SK-N-MC (cell line): Measurements from ENCODE around the gene LYPD6.

Experiments
- EZH2 ChIP-seq: fragments of 200-600 bp; sonication (generic); IDR thresholded peaks from one replicate; pipeline ENCODE4 v1.6.1; 2017; ENCODE audit warnings: antibody characterized with exemption
- FOXP2 ChIP-seq: optimal IDR thresholded peaks from 2 replicates; pipeline ENCODE3; 2011; ENCODE audit warnings: mild to moderate bottlenecking, moderate library complexity; ENCODE audit not compliant: insufficient read depth; ENCODE audit errors: extremely low read length, control extremely low read depth
- POLR2AphosphoS5 ChIP-seq: IDR thresholded peaks from 2 replicates; pipeline ENCODE4 v1.6.1; 2012; ENCODE audit warnings: mild to moderate bottlenecking, low read depth, low read length, borderline replicate concordance

- no peak for TF ChIP-seq EZH2
- no peak for TF ChIP-seq POLR2AphosphoS5
- TF ChIP-seq FOXP2, result no peak
These were observed 98.4 kb downstream of the LYPD6 start for GRCh38 chr2:149428783-149429182.
